Measurements from ENCODE around the gene TUBA3E. TPM values are rescaled to one million over a fixed set of nuclear protein-coding genes. Genes with fewer than 3 reads are reported as not detected.

Gene TUBA3E
- 0.22 and 0.39 TPM in 2 replicates for total RNA-seq

GRCh38 chr2:130198343-130198742 is at the start of gene TUBA3E:
TUBA3E (minus strand) TSS chr2:130198439; CDS start chr2:130198360, 79 bp downstream.

GRCh38 chr2:130181880-130182682 is 16.2 kb downstream of the TUBA3E start, which contains the start of gene MZT2B:
MZT2B (plus strand) TSS chr2:130182262; CDS start chr2:130182283, 21 bp downstream.

GRCh38 chr2:130181325-130181879 is 16.8 kb downstream of the TUBA3E start, which contains the start of gene SMPD4:
SMPD4 (minus strand) TSS chr2:130181602; CDS start chr2:130176592, 5,010 bp downstream.

GRCh38 chr2:130145006-130145414 is 53.2 kb downstream of the TUBA3E start, which contains the start of gene CCDC74B:
CCDC74B (minus strand) TSS chr2:130145112; CDS start chr2:130144996, 116 bp downstream.

Other genes starting within 250 kb of the TUBA3E start
- gene RAB6C, start 218.8 kb downstream of the TUBA3E start, total RNA-seq = 0.39 and 1.2 TPM in 2 replicates
- not detected in 2 replicates for gene POTEF, start 69.2 kb downstream of the TUBA3E start, total RNA-seq
- 2.0 and 4.7 TPM in 2 replicates for gene CCDC74B, start 53.3 kb downstream of the TUBA3E start, total RNA-seq
- gene SMPD4, start 16.8 kb downstream of the TUBA3E start, total RNA-seq = 21.6 and 29.9 TPM in 2 replicates
- 120 and 173 TPM in 2 replicates for gene MZT2B, start 16.2 kb downstream of the TUBA3E start, total RNA-seq
- 52.2 and 71.5 TPM in 2 replicates for gene IMP4, start 144.5 kb upstream of the TUBA3E start, total RNA-seq
- gene PTPN18, start 157.6 kb upstream of the TUBA3E start, total RNA-seq = 31.0 and 33.6 TPM in 2 replicates